ENCODE data around the gene ITPKC. TPM values are rescaled to one million over a fixed set of nuclear protein-coding genes. Genes with fewer than 3 reads are reported as not detected.
"Not testable (repeated sequence)": the region's sequence is repeated elsewhere in the genome, so short reads cannot be mapped to it uniquely, and the experiment has no call there.

Gene ITPKC
- total RNA-seq, 1 experiment from 2014 or later = 14.3 TPM

DNA sequence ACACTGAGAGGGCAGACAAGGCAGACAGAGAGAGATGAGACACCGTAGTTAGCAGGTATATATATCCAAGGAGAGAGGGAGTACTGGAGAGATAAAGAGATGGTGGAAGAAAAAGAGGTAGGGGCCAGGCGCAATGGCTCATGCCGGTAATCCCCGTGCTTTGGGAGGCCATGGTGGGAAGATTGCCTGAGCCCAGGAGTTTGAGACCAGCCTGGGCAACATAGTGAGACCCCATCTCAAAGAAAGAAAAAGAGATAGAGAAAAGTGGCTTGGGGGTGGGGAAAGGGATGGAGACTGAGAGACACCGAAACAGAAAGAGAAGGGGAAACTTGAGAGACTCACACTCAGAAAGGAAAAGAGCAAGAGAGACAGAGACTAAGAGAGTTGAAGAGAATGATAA, 63.7 kb downstream of the ITPKC start:
- in situ Hi-C loops (cut with HindIII; ENCODE audit: low sequenced_read_pairs) = no loop called here
- DNase-seq (ENCODE audit: low spot score) = no peak

- in situ Hi-C loops (cut with HindIII; ENCODE audit: low sequenced_read_pairs) = no loop called here
- no peak for DNase-seq (ENCODE audit: low spot score)
These were observed 64.2 kb downstream of the ITPKC start for GRCh38 chr19:40781140-40781539.

DNA sequence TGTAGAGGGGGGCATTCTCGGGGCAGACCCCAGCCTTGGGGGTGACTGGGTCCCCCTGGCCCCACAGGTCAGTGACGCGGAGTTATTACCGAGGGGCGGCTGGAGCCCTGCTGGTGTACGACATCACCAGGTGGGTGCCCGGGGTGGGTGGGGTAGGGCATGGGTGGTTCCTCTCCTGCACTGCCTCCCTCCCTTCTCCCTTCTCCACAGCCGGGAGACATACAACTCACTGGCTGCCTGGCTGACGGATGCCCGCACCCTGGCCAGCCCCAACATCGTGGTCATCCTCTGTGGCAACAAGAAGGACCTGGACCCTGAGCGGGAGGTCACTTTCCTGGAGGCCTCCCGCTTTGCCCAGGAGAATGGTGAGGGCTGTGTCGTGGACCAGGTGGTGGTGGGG, 66.8 kb downstream of the ITPKC start:
- DNase-seq (ENCODE audit: low spot score) = no peak
- in situ Hi-C loops (cut with HindIII; ENCODE audit: low sequenced_read_pairs) = no loop called here

GRCh38 chr19:40784146-40784545, 67.2 kb downstream of the ITPKC start:
- DNase-seq (ENCODE audit: low spot score); in situ Hi-C loops (cut with HindIII; ENCODE audit: low sequenced_read_pairs): not testable (repeated sequence)

DNA sequence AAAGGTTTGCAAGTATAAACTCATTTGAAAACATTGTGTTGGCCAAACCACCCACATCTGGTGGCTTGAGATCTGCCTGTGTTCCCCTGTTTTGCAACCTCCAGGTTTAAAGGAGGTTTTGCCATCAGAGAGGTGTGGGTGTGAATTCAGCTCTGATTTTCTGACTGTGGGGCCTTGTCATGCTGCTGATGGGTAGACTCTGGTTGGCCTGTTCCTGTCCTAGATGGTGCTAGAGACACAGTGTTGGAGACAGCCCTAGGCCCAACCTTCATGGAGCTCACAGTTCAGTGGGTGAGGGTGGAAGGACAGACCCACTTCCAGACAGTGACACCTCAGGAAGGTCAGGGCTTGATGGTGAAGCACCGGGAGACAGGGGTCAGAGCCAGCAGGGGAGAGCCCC, 68.6 kb downstream of the ITPKC start:
- in situ Hi-C loops (cut with HindIII; ENCODE audit: low sequenced_read_pairs) = no loop called here
- no peak for DNase-seq (ENCODE audit: low spot score)

DNA sequence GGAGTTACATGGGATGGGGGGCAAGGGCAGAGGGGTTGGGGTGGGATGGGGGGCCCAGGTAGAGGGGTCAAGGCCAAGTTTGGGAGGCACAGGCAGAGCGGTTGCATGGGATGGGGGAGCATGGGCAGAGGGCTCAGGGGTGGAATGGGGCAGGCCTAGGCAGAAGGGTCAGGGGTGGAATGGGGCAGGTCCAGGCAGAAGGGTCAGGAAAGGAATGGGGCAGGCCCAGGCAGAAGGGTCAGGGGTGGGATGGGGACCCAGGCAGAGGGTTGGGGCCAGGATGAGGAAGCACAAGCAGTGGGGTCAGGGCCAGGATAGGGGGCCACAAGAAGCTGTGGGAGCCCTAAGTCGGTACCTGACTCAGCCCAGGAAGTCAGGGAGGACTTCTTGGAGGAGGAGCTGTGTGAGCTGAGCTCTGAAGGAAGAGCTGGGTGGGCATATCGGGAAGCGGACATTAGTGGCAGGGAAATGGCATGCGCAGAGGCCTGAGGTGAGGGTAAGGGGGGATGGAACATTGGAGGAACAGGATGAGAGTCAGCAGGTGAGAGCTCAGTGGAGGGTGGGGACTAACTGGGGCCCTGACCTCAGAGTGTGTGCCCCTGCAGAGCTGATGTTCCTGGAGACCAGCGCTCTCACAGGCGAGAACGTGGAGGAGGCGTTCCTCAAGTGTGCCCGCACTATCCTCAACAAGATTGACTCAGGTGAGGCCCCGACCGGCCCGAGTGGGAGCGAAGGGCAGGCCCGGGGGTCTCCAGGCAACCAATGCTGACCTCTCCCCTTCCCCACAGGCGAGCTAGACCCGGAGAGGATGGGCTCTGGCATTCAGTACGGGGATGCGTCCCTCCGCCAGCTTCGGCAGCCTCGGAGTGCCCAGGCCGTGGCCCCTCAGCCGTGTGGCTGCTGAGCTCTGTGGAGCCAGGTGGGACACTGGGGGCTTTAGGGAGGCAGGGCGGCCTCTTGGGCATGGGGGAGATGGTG, 69.4 kb downstream of the ITPKC start:
- no peak for DNase-seq (ENCODE audit: low spot score)

More for the DNA sequence above, 69.4 kb downstream of the ITPKC start:
- in situ Hi-C loops (cut with HindIII; ENCODE audit: low sequenced_read_pairs) = no loop called here

Other genes starting within 250 kb of the ITPKC start
- gene SHKBP1, start 140.2 kb upstream of the ITPKC start, total RNA-seq (2014; rRNA removed; shearing (Covaris generic)) = 74.5 and 115 TPM in 2 replicates
- gene LTBP4, start 115.7 kb upstream of the ITPKC start, total RNA-seq (2014; rRNA removed; shearing (Covaris generic)) = 54.8 and 64.4 TPM in 2 replicates
- gene NUMBL, start 26.5 kb upstream of the ITPKC start, total RNA-seq (2014; rRNA removed; shearing (Covaris generic)) = 18.5 and 25.1 TPM in 2 replicates
- 58.6 and 59.5 TPM in 2 replicates for gene COQ8B, start 226 bp upstream of the ITPKC start, total RNA-seq (2014; rRNA removed; shearing (Covaris generic))
- 3.3 and 6.8 TPM in 2 replicates for gene ACTMAP, start 33.4 kb downstream of the ITPKC start, total RNA-seq (2014; rRNA removed; shearing (Covaris generic))
- 134 and 162 TPM in 2 replicates for gene SNRPA, start 34.1 kb downstream of the ITPKC start, total RNA-seq (2014; rRNA removed; shearing (Covaris generic))
- gene MIA, start 58.4 kb downstream of the ITPKC start, total RNA-seq (2014; rRNA removed; shearing (Covaris generic)) = 3.8 TPM in 1 of 2 replicates, not detected in the other
- gene RAB4B, start 61.1 kb downstream of the ITPKC start, total RNA-seq (2014; rRNA removed; shearing (Covaris generic)) = 8.2 and 20.8 TPM in 2 replicates
- 113 and 117 TPM in 2 replicates for gene EGLN2, start 82.1 kb downstream of the ITPKC start, total RNA-seq (2014; rRNA removed; shearing (Covaris generic))
- gene CYP2A6, start 133.3 kb downstream of the ITPKC start, total RNA-seq (2014; rRNA removed; shearing (Covaris generic)) = not detected in 2 replicates
- gene CYP2A7, start 165.1 kb downstream of the ITPKC start, total RNA-seq (2014; rRNA removed; shearing (Covaris generic)) = not detected in 2 replicates